NCI-H2107 (cell line): ENCODE data around the gene RASGRP2.

Experiments used
- DNase-seq: peaks from one replicate; lab custom pipeline; 2025; lab: John Stamatoyannopoulos, UW

Gene RASGRP2

GRCh38 chr11:64739871-64740270 is 4.1 kb downstream of the RASGRP2 start:
- no peak for DNase-seq

DNA sequence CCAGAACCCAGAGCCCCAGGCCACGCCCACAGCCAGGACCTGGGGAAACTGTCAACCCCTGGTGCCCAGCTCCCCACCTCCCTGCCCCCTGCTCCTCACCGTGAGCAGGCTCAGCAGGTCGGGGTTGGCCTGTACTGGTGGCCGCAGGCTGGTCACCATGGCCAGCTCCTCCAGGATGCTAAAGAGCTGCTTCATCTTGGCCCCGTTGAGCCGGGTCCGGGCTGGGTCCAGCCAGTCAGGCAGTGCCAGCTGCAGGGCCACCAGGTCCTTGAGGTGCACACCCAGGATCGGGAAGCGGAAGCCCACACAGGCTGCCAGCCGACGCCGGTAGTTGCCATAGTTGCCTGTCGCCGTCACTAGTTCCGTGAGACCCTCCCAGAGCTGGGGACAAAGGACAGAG is 7.3 kb downstream of the RASGRP2 start:
- no peak for DNase-seq

DNA sequence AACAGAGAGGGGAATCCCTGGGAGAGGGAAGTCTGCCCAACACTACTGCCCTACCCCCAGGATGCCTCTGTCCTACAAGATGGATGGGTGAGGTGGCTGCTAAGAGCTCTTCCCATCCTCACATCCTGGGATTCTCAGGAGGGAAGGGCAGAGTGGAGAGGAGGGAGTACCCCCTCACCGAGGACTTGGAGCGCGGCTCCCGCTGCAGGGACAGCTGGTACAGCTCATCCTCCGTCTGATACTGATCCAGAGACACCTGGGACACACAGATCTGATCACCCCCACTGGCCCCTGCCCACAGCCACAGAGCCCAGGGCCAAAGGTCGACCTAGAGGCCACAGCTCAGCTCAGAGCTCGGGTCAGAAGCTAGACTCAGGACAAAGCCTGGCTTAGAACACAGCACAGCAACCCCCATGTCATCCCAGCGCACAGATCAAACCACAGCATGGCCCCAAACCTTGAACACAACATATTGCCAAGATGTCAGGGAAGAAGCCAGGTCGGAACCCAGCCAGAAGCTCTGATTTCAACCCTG is 8.2 kb downstream of the RASGRP2 start:
- no peak for DNase-seq

DNA sequence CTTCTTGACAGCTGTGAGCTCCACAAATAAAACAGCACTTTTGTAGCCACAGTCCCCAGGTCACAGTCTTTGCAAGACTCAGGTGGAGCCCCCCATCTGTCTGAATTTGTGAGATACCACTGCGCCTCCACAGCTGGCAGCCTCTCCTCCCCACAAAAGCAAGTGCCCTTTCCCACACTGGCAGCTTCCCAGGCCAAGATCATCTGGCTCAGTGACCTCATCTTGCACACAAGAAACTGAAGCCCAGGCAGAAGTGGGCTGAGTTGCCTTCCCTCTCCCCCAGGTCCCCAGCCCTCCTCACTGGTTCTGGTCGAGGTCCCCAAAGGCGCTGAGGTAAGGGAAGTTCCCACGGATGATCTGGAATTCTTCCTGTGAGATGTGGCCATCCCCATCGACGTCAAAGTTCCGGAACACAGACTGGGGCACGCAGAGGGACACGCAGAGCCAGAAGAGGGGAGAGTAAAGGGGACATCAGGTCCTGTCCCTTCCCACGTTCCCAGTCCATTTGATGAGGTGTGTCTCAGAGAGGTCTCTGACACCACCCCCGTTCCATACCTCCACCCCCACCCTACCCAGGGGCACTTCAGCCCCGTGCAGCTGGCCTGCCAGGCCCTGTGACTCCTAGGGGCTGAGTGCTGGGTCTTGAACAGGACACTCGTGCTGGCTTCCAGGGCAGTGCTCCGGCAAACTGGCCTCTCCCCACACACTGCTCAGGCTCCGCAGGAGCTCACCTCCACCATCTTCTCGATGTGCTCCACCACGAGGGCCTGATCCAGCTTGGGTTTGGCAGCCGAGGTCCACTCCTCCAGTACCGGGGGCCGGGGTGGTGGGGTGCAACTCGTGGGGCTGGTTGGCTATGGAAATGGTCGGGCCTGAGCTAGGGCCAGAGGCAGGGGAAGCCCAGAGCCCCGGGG is 8.9 kb downstream of the RASGRP2 start:
- no peak for DNase-seq

DNA sequence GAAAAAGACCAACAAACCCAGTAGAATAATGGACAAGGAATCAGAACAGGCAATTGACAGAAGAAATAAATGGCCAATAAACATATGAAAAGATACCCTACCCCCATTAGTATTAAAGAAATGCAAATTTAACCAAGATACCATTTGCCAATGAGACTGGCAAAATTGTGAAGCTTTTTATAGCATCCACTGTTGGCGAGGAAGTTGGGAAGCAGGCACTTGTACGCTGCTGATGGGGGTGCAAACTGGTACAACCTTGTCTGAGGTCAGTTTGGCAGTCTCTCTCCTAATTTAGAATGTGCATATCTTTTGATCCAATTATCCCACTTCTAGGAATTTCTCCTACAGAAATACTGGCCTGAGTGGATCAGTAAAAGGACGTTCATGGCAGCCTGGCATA is 12.3 kb downstream of the RASGRP2 start:
- DNase-seq = no peak

GRCh38 chr11:64729851-64730382 is 14.0 kb downstream of the RASGRP2 start:
- DNase-seq = no peak

DNA sequence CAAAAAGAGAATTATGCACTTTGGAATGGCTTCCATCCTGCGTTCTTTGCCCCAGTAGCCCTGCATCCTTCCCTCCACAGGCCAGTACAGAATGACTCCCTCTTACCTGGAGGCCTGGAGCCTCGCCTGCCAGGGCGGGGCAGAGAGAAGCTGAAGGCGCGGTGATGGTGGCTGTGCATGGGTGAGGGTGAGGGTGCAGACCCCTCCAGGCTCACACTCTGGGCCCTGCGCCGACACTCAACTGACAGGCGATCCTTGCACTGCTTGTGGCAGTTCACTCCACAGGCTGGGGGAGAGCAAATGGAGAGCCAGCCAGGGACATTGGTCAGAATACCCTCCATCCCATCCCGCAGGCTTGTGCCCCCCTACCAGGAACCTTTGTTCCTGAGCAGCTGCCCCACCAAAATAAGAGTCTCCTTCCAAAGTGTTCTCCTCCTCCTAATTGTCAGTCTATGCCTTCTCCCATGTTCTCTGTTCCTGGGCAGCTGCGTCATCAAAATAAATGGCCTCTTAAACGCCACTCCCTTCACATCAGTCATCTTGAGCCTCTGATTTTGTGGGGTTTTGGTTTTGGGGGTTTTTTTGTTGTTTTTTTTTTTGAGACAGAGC is 15.1 kb downstream of the RASGRP2 start:
- no peak for DNase-seq

DNA sequence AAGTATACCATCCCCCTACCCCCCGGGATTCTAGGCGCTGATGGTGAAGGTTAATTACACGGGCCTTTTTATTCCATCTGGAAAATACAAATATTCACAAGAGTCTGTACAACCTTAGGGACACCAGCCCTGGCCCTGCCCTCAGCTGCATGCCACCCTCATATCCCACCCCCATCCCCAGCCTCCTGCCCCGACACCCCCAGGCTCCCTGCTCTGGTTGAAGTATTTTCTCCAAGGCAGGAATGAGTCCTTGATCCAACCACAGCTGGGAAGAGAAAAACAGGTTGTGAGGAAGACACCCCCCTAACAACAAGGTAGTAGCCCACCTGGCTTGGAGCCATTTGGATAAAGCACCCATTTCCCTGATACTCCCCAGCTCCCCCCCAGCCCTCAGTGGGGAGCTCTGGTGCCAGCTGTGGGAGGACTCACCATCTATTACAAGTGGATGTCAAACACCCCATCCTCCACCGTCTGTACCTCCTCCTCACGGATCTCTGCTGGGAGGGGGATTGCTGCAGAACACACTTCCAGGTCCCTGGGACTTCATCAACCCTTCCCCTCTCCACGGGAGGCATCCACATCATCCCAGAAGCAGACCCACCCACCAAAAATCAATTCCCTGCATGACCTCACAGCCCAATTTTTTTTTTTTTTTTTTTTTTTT is 16.9 kb downstream of the RASGRP2 start:
- DNase-seq = no peak

GRCh38 chr11:64726211-64726641 is 17.7 kb downstream of the RASGRP2 start:
- DNase-seq = no peak

DNA sequence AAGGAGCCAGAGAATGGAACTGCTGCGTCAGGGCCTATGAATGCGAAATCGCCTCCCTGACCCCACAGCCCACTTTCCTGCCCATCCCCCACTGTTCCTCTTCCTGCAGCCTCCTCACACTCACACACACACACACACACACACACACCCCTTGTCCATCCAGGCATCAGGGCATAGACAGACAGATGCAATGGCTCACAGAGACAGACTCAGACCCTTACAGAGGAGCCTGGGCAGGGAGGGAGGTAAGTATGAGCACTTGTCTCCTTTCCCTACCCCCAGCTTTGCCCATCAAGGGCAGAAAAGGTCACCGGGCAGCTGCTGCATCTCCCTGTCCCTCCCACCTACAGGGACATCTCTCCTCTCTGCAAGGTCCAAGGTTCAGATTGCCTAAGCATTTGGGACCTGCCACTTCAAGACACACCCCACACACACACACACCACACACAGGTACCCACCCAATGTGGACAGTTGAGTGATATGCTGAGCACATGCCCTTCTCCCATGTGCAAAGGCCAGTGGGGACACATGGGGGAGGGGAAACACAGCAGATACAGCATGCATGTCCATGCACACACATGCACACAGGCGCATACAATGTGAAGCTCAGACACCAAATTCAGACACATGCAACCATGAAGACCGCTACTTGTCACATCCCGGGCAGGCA is 18.9 kb downstream of the RASGRP2 start:
- DNase-seq = no peak

- no peak for DNase-seq
Observed at GRCh38 chr11:64723907-64724862, 19.8 kb downstream of the RASGRP2 start.

DNA sequence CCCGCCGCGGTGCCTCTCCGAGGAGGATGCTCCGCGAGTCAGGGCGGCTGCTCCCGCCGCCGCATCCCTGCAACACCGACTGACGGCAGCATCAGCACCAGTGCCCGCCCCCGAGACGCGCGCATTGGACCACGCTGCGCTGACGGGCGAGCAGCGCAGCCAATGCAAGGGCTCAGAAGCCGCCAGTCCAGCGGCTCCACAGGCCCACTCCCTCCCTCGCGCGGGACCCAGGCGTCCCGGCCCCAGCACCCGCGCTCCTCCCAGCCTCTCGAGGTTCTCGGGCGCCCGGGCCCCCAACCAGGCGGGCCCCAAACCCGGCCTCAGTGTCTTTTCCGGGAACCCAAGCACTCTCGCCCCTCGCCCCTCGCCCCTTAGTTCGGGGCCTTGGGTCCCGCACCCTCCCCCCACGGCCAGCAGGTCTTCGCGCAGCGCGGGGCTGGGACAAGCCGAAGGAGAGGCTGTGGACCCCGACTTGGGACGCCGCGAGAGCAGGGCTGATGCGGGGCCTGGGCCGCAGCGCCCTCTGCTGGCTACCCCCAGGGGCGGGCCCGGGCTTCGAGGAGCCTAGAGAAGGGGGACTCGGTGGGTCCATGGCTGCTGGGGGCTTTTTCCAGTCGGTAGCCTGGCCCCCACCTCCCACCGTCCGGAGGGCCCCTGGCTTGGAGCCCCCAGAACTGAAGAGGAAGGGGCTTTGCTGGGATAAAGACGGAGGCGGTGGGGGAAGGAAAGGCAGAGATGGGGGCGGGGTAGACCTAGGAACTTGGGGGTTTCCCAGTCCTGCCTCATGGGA is 20.6 kb downstream of the RASGRP2 start, which contains the start of gene NRXN2:
Gene NRXN2 (minus strand): TSS at position 81 of the 790 bp plus-strand sequence. CDS start 9,498 bp downstream, outside the sequence.
- peak; percentile 42 for DNase-seq

DNA sequence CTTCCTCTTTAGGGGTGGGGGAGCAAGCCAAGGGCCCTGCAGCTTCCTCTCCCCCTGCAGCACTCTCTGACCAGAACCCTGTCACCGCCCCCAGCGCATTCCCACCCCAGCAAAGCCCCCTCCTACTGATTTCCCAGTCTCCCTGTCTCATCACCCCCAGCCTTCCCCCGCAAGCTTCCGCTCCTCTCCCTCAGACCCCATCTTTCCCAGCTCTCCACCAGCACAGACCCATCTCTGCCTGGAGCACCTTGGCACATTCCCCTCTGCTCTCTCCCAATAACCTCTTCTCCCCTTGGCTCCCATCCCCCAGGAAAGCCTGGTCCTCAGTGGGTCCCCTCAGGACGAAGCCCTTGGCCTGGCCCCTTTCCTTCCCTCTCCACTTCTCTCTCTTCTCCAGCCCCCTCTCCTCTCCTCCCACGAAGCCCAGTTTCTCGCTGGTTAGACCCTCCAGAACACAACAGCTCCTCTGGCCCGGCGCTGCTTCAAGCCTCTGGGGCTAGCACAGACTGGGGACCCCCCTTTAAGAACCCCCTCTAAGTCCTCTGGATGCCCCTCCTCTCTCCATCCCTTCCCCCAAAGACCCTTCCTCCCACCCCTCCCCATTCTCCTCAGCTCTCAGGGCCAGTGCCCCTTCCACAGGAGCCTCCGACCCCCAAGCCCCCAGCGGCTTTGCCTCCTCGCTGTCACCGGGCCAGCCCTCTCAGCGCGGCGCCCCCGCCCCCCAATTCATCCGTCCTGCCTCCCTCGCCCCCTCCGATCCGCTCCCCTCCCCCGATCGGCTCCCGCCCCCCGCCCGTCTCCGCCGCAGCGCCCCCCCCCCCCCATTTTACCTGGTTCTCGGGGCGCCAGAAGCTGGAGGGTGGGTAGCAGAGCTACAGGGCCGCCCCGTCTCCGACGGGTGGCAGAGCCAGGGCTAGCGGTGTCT is 21.5 kb downstream of the RASGRP2 start:
- DNase-seq = no peak

DNA sequence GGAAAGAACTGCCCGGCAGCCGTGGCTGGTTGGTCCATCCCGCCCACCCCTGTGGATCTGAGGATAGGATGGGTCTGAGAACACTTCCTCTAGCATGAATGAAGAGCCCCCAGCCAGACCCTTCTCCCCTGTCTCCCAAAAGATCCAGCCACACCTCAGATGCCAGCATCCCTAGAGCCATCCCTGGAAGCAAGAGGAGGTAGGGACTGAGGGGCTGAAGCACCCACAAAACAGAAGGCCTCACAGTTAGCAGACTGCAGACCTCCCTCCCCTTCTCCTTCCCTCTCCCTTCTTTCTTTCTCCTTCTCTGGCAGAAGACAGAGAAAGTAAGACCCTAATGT is 22.6 kb downstream of the RASGRP2 start:
- no peak for DNase-seq

DNA sequence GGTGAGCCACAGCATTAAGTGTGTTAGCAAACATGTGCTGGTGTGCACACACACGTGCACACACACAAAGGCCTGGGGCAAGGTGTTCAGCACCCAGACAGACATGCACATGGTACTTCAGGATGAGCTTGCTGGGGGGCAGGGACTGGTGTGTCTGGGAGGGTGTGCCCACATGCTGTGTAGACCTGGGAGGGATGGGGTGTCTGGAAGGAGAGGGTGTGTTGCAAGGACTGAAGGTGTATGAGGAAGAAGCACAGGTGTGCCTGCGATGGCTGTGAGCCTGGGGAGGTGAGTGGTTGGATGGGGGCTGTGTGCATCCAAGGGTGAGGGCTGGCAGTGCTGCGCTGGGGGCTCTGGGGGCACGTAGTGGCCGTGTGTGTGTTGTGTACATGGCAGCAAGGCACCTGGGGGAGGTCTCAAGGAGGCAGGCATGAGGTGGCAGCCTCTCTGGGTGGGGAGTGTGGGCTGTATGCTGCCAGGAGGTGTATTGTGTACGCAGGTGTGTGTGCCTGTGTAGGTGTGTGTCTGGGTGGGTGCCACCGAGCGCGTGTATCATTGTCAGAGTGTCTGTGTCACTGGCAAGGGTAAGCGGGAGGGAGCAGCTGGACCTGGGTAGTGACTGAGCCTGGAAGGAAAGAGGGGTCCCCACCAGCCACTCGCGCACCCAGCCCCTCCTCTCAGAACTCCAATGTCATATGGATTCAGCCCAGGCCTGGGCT is 23.1 kb downstream of the RASGRP2 start:
- DNase-seq = no peak

GRCh38 chr11:64720167-64720566 is 23.8 kb downstream of the RASGRP2 start:
- no peak for DNase-seq

- no peak for DNase-seq
Observed at GRCh38 chr11:64719406-64719805, 24.5 kb downstream of the RASGRP2 start.

DNA sequence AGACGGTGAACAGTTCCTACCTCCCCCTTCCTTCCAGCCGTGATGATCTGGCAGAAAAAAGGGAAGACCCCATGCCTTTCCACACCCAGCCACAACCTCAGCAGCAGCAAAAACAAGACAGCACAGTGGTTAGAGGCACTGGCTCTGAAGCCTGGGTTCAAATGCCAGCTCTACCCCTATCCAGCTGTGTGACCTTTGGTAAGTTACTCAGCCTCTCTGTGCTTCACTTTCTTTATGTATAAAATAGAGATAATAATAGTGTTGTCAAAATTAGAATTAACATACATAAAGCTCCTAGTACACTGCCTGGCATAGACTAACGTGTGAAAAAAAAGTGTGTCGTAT is 25.2 kb downstream of the RASGRP2 start:
- DNase-seq = no peak
